Neutrophil (primary cell): Measurements from ENCODE around the gene MRPL11.
"Not testable (repeated sequence)": the region's sequence is repeated elsewhere in the genome, so short reads cannot be mapped to it uniquely, and the experiment has no call there.

Experiments
- H3K27ac ChIP-seq: fragments of 200-600 bp; sonication (generic); 2 replicates; pipeline ENCODE4 v1.5.1; 2016; ENCODE audit warnings: mild to moderate bottlenecking, moderate library complexity
- H3K27me3 ChIP-seq: fragments of 200-600 bp; sonication (generic); 2 replicates; pipeline ENCODE4 v1.6.0; 2016; ENCODE audit warnings: mild to moderate bottlenecking
- H3K36me3 ChIP-seq: fragments of 200-600 bp; sonication (generic); 2 replicates; pipeline ENCODE4 v1.5.1; 2017
- H3K4me1 ChIP-seq, 2 experiments: fragments of 200-600 bp in 1 of 2; sonication (generic) in 1 of 2; 1 replicate in 1 of 2; 2 replicates in 1 of 2; pipeline versions ENCODE4 v1.5.1 to v1.6.1; 2013 to 2016; ENCODE audit warnings: low read depth in 1 of 2, low read length in 1 of 2, mild to moderate bottlenecking in 1 of 2, moderate library complexity in 1 of 2; ENCODE audit not compliant: control insufficient read depth in 1 of 2, insufficient read depth in 1 of 2
- H3K4me3 ChIP-seq, 2 experiments: fragments of 200-600 bp in 1 of 2; sonication (generic) in 1 of 2; 1 replicate in 1 of 2; 2 replicates in 1 of 2; pipeline ENCODE4 v1.5.1; 2013 to 2016; ENCODE audit warnings: low read depth in 1 of 2, low read length in 1 of 2, mild to moderate bottlenecking in 1 of 2, moderate library complexity in 1 of 2
- H3K9me3 ChIP-seq: fragments of 200-600 bp; sonication (generic); 2 replicates; pipeline ENCODE4 v1.5.1; 2016
- CTCF ChIP-seq: fragments of 200-600 bp; sonication (generic); IDR thresholded peaks from 2 replicates; pipeline ENCODE4 v1.5.1; 2016; ENCODE audit warnings: antibody characterized with exemption

The MRPL11 gene

GRCh38 chr11:66465373-66466224, 27.0 kb upstream of the MRPL11 start:
- Histone ChIP-seq H3K27me3 (peaks cover 46% of the 10 kb centered on the region), H3K9me3 (no peaks in the 10 kb centered on the region), H3K4me3 (peak overlapping the region; percentile 62 to 69), H3K36me3 (no peaks in the 10 kb centered on the region), H3K27ac (peak overlapping the region; percentile 14), H3K4me1 (peaks cover 12 to 20% of the 10 kb centered on the region in 2 experiments)
- no peak for TF ChIP-seq CTCF

- no peaks in the 10 kb centered on the region for H3K9me3 ChIP-seq
- H3K27me3 ChIP-seq: peaks cover 46% of the 10 kb centered on the region
- no peak for TF ChIP-seq CTCF
- H3K36me3 ChIP-seq: no peaks in the 10 kb centered on the region
- no peak overlapping the region for H3K27ac ChIP-seq
- peaks cover 12 to 20% of the 10 kb centered on the region in 2 experiments for H3K4me1 ChIP-seq
- H3K4me3 ChIP-seq: no peak overlapping the region
These were observed 26.3 kb upstream of the MRPL11 start for GRCh38 chr11:66464916-66465315.

- peaks cover 47% of the 10 kb centered on the region for H3K27me3 ChIP-seq
- H3K4me1 ChIP-seq: peaks cover 12 to 20% of the 10 kb centered on the region in 2 experiments
- H3K27ac ChIP-seq, H3K4me3 ChIP-seq, H3K9me3 ChIP-seq, H3K36me3 ChIP-seq: not testable (repeated sequence)
These were observed 25.5 kb upstream of the MRPL11 start for GRCh38 chr11:66464116-66464515.

GRCh38 chr11:66462911-66463310, 24.3 kb upstream of the MRPL11 start:
- H3K4me1 ChIP-seq: peaks cover 12 to 20% of the 10 kb centered on the region in 2 experiments
- no peak overlapping the region for H3K4me3 ChIP-seq
- no peak for TF ChIP-seq CTCF
- H3K27me3 ChIP-seq: peaks cover 40% of the 10 kb centered on the region
- no peak overlapping the region for H3K27ac ChIP-seq
- no peaks in the 10 kb centered on the region for H3K9me3 ChIP-seq
- no peaks in the 10 kb centered on the region for H3K36me3 ChIP-seq

- no peak overlapping the region for H3K4me3 ChIP-seq
- peaks cover 31% of the 10 kb centered on the region for H3K27me3 ChIP-seq
- peaks cover 5 to 12% of the 10 kb centered on the region in 2 experiments for H3K4me1 ChIP-seq
- no peaks in the 10 kb centered on the region for H3K9me3 ChIP-seq
- no peak for TF ChIP-seq CTCF
- H3K36me3 ChIP-seq: no peaks in the 10 kb centered on the region
- H3K27ac ChIP-seq: peak overlapping the region; percentile 19
These were observed 23.4 kb upstream of the MRPL11 start for GRCh38 chr11:66462010-66462409.

GRCh38 chr11:66459138-66459778, 20.6 kb upstream of the MRPL11 start:
- no peaks in the 10 kb centered on the region for H3K36me3 ChIP-seq
- peaks cover 27% of the 10 kb centered on the region for H3K27me3 ChIP-seq
- no peak overlapping the region for H3K4me3 ChIP-seq
- no peak overlapping the region for H3K27ac ChIP-seq
- H3K9me3 ChIP-seq: no peaks in the 10 kb centered on the region
- TF ChIP-seq CTCF: no peak
- peaks cover 0 to 6% of the 10 kb centered on the region in 2 experiments for H3K4me1 ChIP-seq
